Measurements from ENCODE around the gene PCSK9. TPM values are rescaled to one million over a fixed set of nuclear protein-coding genes. Genes with fewer than 3 reads are reported as not detected.

Gene PCSK9
- 10 to 100 TPM in 1 of 10 donors, 1 to 10 TPM in 9; 2.7 to 27.2 (median 4.8) TPM for polyA plus RNA-seq (ENCODE audit: insufficient read length in 10 of 10)
- long read RNA-seq, donor 1, result 0 reads
- long read RNA-seq, donor 2, result 0 reads
- long read RNA-seq, donor 3, result 0 reads
- long read RNA-seq, donor 4, result 0 reads
- long read RNA-seq, donor 5, result 0 reads
- long read RNA-seq, donor 6, partial matches to known transcripts, result 0 of 1 reads
- long read RNA-seq, donor 6, other reads (novel, unspliced or antisense), result 0 of 1 reads
- long read RNA-seq, donor 7, partial matches to known transcripts, result 0 of 2 reads
- long read RNA-seq, donor 7, other reads (novel, unspliced or antisense), result 0 of 2 reads
- long read RNA-seq, donor 8, partial matches to known transcripts, result 0 of 3 reads
- long read RNA-seq, donor 8, other reads (novel, unspliced or antisense), result 0 of 3 reads
- long read RNA-seq, donor 9, result 0 reads

DNA sequence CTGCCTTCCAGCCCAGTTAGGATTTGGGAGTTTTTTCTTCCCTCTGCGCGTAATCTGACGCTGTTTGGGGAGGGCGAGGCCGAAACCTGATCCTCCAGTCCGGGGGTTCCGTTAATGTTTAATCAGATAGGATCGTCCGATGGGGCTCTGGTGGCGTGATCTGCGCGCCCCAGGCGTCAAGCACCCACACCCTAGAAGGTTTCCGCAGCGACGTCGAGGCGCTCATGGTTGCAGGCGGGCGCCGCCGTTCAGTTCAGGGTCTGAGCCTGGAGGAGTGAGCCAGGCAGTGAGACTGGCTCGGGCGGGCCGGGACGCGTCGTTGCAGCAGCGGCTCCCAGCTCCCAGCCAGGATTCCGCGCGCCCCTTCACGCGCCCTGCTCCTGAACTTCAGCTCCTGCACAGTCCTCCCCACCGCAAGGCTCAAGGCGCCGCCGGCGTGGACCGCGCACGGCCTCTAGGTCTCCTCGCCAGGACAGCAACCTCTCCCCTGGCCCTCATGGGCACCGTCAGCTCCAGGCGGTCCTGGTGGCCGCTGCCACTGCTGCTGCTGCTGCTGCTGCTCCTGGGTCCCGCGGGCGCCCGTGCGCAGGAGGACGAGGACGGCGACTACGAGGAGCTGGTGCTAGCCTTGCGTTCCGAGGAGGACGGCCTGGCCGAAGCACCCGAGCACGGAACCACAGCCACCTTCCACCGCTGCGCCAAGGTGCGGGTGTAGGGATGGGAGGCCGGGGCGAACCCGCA lies at the start of gene PCSK9:
Gene PCSK9 (plus strand): TSS at position 207 of the 741 bp plus-strand sequence. CDS start 290 bp downstream, at position 497.
- DNase-seq, result peak in 2 of 3 donors; percentile 46 to 77

- DNase-seq, result no peak
Observed at GRCh38 chr1:54989968-54990810, 49.2 kb upstream of the PCSK9 start.

DNA sequence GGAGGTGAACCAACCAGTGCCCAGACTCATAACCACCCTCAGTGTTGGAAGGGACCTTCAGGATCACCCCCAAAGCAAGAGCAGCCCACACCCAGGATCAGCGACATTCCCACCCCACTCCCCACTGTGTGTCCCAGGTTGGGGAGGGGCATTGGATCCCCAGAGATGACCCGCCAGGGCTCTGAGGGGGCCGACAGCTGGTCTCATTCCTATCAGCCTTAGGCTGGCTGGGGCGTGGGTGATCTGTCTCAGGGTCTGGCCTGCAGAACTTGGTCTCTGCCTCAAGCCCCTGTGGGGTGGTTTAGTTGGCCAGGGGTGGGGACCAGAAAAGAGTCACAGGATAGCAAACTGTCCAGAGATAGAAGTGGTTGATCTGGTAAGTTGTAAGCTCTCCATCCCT lies 48.4 kb upstream of the PCSK9 start:
- no peak for DNase-seq

DNA sequence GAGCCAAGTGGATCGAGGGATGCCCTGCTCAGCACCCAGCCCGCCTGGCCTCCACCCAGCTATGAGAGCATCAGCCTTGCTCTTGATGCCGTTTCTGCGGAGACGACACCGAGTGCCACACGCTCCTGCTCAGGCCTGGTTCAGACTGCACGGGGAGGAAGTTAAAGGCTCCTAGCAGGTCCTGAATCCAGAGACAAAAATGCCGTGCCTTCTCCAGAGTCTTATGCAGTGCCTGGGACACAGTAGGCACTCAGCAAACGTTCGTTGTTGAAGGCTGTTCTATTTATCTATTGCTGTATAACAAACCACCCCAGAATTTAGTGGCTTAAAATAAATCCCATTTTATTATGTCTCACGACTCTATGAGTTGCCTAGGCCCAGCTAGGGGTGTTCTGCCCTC lies 47.4 kb upstream of the PCSK9 start:
- DNase-seq, result no peak

DNA sequence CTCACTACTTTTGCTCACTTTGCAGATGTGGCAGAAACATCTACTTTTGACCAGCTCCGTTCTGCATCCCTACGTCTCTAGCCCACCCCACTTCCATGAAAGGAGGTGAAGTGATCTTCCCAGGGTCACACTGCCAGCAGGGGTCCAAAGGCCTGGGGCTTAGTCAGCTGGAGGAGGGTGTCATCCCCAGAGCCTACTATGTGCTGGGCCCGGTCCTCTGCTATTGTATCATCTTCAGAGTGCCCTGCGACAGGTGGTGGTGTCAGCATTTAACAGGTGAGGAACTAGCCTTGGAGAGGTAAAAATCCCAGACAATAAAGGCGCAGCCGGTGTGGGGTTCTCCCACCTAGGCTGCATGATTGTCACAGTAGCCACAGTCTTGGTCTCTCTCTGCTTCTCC lies 46.2 kb upstream of the PCSK9 start:
- no peak for DNase-seq

DNA sequence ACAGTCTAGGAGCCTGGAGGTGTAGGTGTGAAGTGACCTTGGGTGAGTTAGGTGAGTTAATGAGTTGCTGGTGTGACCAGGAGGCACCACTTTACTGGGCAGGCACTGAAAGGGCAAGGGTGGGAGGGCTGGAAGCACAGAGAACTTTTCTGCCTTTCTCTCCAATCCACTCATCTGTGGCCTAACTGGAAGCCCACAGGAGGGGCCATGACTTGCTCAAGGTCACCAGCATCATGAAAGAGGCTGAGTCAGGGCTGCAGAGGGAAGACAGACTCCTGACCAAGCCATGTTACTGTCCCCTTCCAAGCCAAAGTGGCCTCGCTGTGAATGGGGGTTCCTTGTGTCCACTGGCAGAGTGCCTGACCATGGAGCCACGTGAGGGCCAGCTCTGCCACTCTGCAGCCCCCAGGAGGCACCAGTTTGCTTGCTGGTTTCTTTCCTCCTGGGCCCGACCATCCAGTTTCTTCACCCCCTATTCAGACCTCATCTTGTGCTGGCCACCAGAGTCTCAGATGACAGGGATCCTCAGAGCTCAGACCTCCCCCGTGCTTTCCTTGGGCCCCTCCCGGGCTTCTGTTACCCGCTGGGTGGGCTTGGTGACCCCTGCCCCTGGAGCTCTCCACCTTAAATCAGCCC lies 44.9 kb upstream of the PCSK9 start:
- DNase-seq, result no peak

- no peak for DNase-seq
Observed at GRCh38 chr1:54995013-54995760, 44.2 kb upstream of the PCSK9 start.

DNA sequence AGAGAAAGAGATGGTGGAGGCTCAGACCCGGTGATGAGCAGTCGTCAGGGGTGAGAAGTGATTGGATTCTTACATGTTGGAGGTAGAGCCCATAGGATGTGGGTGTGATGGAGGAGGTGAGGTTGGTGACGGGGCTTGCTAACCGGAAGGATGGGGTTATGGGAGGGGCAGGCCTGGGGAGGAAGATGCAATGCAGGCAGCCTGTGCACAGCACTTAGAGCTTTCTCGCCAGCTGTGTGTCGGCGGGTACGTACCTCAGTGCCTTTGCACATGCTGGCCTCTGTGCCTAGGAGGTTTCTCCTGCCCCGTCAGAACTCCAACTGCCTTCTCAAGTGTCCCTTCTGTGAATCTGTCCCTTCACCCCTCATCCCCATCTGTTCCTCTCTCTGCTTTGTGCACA lies 43.5 kb upstream of the PCSK9 start:
- no peak for DNase-seq

GRCh38 chr1:54996359-54996868 lies 42.9 kb upstream of the PCSK9 start:
- DNase-seq, result peak; percentile 49 to 73 (median 64)

- no peak for DNase-seq
Observed at GRCh38 chr1:54996869-54997710, 42.3 kb upstream of the PCSK9 start.

GRCh38 chr1:54997711-54997986 lies 41.7 kb upstream of the PCSK9 start:
- no peak for DNase-seq

DNA sequence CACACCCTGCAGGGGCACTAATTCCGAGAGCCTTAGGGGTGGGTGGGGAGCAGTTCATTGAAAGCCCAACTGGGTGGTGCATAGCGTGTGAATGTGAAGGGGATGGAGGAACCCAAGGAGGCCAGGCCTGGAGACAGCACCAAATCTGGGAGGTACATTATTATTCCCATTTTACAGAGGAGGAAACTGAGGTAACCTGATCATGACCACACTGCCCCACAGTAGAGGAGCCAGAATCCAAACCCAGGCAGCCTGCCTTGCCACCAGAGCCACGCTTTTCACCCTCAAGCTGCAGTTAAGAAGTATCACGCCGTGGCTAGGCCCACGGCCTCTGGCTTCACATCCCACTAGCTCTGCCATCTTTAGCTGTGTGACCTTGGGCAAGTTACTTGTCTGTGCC lies 41.2 kb upstream of the PCSK9 start:
- DNase-seq, result no peak

DNA sequence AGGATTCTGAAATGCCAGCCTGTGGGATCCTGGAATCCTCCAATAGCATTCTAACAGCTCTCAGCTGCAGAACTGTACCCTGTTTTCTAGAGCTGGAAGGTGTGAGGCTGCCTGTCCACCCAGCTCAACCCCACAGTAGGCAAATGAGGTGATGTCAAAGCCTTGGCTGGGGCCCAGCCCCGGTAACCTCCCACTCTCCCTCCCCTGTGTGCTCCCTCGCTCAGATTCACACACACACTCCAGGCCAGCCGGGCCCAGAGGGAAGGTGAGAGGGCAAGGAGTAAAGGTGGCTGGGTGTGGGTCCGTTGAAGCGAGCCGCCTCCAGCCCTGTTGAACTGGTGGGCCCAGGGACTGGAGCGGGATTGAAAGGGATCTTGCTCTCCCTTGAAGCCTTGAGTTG lies 40.7 kb upstream of the PCSK9 start, which contains the start of gene BSND:
Gene BSND (plus strand): TSS at position 257 of the 400 bp plus-strand sequence. CDS start 254 bp downstream, outside the sequence.
- no peak for DNase-seq

- no peak for DNase-seq
Observed at GRCh38 chr1:55000110-55001085, 39.0 kb upstream of the PCSK9 start.

DNA sequence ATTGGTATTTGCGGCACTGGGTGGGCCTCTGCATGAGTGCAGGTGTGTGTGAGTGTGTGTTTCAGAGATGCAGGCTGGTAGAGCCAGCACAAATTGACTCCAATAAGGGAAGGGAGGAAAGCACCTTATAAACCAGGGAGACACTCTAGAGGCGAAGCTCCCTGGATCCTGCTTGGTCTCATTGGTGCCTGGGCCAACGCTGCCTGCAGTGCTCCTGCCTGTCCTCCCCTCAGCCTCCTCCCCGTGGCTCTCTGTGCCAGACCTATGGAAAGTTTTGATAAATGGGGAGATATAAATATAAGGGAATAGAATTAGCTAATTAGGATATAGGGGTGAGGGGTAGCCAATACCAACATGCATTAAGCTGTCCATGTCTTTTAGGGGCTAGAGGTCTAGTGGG lies 38.0 kb upstream of the PCSK9 start:
- DNase-seq, result no peak

- no peak for DNase-seq
Observed at GRCh38 chr1:55002686-55003085, 36.7 kb upstream of the PCSK9 start.

GRCh38 chr1:55005351-55006140 lies 33.8 kb upstream of the PCSK9 start:
- DNase-seq, result no peak

DNA sequence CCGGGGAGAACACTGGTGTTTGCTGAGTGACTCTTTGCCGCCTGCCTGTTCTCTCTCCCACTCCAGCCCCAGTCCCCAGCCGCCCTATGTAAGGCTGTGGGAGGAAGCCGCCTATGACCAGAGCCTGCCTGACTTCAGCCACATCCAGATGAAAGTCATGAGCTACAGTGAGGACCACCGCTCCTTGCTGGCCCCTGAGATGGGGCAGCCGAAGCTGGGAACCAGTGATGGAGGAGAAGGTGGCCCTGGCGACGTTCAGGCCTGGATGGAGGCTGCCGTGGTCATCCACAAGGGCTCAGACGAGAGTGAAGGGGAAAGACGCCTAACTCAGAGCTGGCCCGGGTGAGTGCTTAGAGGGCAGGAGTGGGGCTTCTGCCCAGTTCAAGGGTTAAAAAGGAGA lies 32.4 kb upstream of the PCSK9 start:
- DNase-seq, result no peak
